ENCODE data around the gene TUFM.

GRCh38 chr16:28867241-28867640 lies 21.1 kb upstream of the TUFM start:
- no peak for TF ChIP-seq POLR2AphosphoS5 (IDR thresholded peaks at IDR 0.05)
- no peak for TF ChIP-seq CTCF (IDR thresholded peaks at IDR 0.05 in 8 of 11, conservative IDR thresholded peaks at IDR 0.05 in 3 of 11)
